Activated CD8-positive, alpha-beta T cell treated with anti-CD3 and anti-CD28 coated beads for 36 hours (primary cell): ENCODE data around the gene OR6X1. TPM values are rescaled to one million over a fixed set of nuclear protein-coding genes. Genes with fewer than 3 reads are reported as not detected.

ENCODE experiments used
- ATAC-seq: fragments of 200-7000 bp; cut with Tn5 transposase; one replicate; pipeline ENCODE4 v1.10.0; 2021; ENCODE audit warnings: mild to moderate bottlenecking, moderate library complexity
- CTCF ChIA-PET: fragments of 350-600 bp; sonication (Branson Sonifier 250); formaldehyde crosslinking; loops from one replicate; lab custom pipeline; 2021; ENCODE audit warnings: antibody characterized with exemption; lab: Charles Lee
- POLR2A ChIA-PET: fragments of 350-600 bp; sonication (Branson Sonifier 250); formaldehyde crosslinking; loops from one replicate; lab custom pipeline; 2021; ENCODE audit warnings: antibody characterized with exemption; lab: Charles Lee
- DNase-seq: peaks from one replicate; pipeline ENCODE4 v3.0.0-alpha.2; 2020
- H3K27ac Mint-ChIP-seq: one replicate; pipeline ENCODE4 v1.8.0; 2021; ENCODE audit warnings: mild to moderate bottlenecking, mixed read lengths
- H3K27me3 Mint-ChIP-seq: one replicate; pipeline ENCODE4 v1.8.0; 2021; ENCODE audit warnings: mixed read lengths
- H3K36me3 Mint-ChIP-seq: one replicate; pipeline ENCODE4 v1.8.0; 2021; ENCODE audit warnings: low read depth, mixed read lengths
- H3K4me1 Mint-ChIP-seq: one replicate; pipeline ENCODE4 v1.8.0; 2021; ENCODE audit warnings: low read depth, mixed read lengths
- H3K4me3 Mint-ChIP-seq: one replicate; pipeline ENCODE4 v1.8.0; 2021; ENCODE audit warnings: mild to moderate bottlenecking, moderate library complexity, mixed read lengths
- H3K9me3 Mint-ChIP-seq: one replicate; pipeline ENCODE4 v1.8.0; 2021; ENCODE audit warnings: mixed read lengths
- intact Hi-C: fragments of 100-400 bp; cut with micrococcal nuclease; formaldehyde crosslinking; loops from one replicate; pipeline ENCODE4 v1.10.0; 2022
- total RNA-seq, 2 experiments: library from RNA; stranded (reverse); gene quantifications; one replicate each; pipeline ENCODE4 v1.2.3, GENCODE V29; 2021
- TF ChIP-seq, protein P1 (sequence below): fragments of 200-600 bp; IDR thresholded peaks from one replicate; pipeline ENCODE4 v1.8.0; 2022; ENCODE audit warnings: antibody characterized with exemption, mild to moderate bottlenecking

The OR6X1 gene
- total RNA-seq, 2 experiments from 2014 or later: not detected

DNA sequence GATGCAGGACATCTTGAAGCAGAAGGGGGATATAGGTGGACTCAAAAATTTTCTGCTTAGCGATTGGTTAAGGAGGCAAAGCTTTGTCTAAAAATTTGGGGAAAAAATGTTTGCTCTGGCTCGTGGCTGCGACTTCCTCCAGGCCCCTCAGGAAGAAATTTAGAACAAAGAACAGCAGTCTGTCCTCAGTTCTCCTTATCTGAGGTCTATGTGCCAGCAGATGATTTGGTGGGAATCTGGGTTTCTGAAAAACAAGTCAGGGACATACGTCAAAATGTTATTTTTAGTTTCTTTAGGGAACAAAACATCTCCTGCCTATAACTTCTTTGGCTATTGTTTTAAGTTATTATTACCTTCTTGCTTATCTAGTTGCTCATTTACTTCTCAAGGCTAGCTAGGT is 43.8 kb upstream of the OR6X1 start:
- Mint-ChIP-seq H3K27ac (no peak overlapping the region), H3K27me3 (peaks cover 13% of the 10 kb centered on the region), H3K4me1 (no peaks in the 10 kb centered on the region), H3K9me3 (no peaks in the 10 kb centered on the region), H3K4me3 (no peak overlapping the region), H3K36me3 (no peaks in the 10 kb centered on the region)
- TF ChIP-seq, protein P1, sequence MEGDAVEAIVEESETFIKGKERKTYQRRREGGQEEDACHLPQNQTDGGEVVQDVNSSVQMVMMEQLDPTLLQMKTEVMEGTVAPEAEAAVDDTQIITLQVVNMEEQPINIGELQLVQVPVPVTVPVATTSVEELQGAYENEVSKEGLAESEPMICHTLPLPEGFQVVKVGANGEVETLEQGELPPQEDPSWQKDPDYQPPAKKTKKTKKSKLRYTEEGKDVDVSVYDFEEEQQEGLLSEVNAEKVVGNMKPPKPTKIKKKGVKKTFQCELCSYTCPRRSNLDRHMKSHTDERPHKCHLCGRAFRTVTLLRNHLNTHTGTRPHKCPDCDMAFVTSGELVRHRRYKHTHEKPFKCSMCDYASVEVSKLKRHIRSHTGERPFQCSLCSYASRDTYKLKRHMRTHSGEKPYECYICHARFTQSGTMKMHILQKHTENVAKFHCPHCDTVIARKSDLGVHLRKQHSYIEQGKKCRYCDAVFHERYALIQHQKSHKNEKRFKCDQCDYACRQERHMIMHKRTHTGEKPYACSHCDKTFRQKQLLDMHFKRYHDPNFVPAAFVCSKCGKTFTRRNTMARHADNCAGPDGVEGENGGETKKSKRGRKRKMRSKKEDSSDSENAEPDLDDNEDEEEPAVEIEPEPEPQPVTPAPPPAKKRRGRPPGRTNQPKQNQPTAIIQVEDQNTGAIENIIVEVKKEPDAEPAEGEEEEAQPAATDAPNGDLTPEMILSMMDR: no peak
- ATAC-seq (no peak), DNase-seq (no peak)
- ChIA-PET CTCF (no interaction called here), POLR2A (no interaction called here)
- intact Hi-C loops: no loop called here

DNA sequence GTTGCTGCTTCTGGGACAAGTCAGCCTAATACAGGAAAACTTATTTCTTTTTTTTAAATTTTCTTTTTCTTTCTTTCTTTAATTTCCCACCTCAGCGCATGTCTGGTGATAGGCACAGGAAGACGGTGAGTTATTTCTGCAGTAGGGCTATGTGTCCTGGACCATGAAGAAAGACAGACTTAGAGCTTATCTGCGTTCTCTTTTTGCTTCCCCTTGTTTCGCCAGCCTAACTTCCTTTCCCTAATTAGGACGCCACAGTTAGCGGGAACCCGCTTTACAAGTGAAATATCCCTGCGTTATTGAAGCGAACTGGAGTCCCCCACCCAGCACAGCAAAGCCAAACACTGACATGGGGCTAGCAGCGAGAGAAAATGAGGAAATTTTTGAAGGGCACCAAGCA is 43.2 kb upstream of the OR6X1 start:
- ChIA-PET CTCF (no interaction called here), POLR2A (no interaction called here)
- TF ChIP-seq, protein P1: no peak
- no peak for ATAC-seq
- no peak overlapping the region for H3K27ac Mint-ChIP-seq
- H3K27me3 Mint-ChIP-seq: peaks cover 13% of the 10 kb centered on the region
- DNase-seq: no peak
- no peaks in the 10 kb centered on the region for H3K36me3 Mint-ChIP-seq
- no peaks in the 10 kb centered on the region for H3K4me1 Mint-ChIP-seq
- no peaks in the 10 kb centered on the region for H3K9me3 Mint-ChIP-seq
- intact Hi-C loops: no loop called here
- H3K4me3 Mint-ChIP-seq: no peak overlapping the region

DNA sequence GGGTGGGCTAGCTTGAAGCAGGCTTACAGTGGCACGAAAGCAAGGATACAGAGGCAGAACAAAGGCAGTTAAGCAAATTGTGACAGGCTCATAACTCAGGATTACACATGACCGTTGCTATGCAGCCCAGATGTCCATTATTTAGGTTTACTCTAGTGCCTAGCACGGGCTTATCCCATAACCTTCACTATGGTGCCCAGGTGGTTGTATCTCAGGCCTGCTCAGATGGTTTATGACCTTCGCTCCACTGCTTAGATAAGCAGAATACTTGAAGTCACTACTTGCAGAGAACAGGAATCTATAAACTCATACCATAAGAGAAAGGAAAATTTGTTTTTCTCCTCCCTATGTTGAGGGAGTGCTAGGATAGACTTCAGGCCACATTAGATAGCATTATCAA is 42.8 kb upstream of the OR6X1 start:
- ATAC-seq (no peak), DNase-seq (no peak)
- TF ChIP-seq, protein P1: no peak
- peaks cover 13% of the 10 kb centered on the region for H3K27me3 Mint-ChIP-seq
- no peaks in the 10 kb centered on the region for H3K4me1 Mint-ChIP-seq
- H3K4me3 Mint-ChIP-seq: no peak overlapping the region
- ChIA-PET CTCF (no interaction called here), POLR2A (no interaction called here)
- H3K36me3 Mint-ChIP-seq: no peaks in the 10 kb centered on the region
- no peaks in the 10 kb centered on the region for H3K9me3 Mint-ChIP-seq
- intact Hi-C loops: no loop called here
- no peak overlapping the region for H3K27ac Mint-ChIP-seq

DNA sequence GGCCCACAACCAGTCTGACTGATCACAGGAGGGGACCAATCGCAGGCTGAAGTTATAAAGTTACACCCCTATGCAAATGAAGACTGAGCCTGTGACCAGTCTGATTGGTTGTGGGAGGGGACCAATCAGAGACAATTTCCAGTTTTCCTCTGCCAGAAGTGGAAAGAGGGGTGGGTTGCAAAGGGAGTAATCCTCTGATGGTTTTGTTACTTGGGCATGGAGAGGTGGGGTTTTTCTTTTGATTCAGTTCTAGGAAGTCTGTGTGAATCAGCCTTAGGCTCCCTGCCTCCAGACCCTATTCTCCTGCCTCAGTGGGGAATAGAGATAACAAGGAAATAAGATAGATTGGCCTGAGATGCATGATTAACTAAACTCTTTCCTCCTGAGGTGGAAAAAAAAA is 41.9 kb upstream of the OR6X1 start:
- TF ChIP-seq, protein P1: no peak
- H3K4me1 Mint-ChIP-seq: no peaks in the 10 kb centered on the region
- ChIA-PET CTCF (interaction anchor here (1.2 kb wide), 1 partner anchor 23 kb away, joined by 4 read pairs; no protein-coding TSS in a partner anchor), POLR2A (no interaction called here)
- ATAC-seq: no peak
- H3K4me3 Mint-ChIP-seq: no peak overlapping the region
- intact Hi-C loops: no loop called here
- DNase-seq: no peak
- no peaks in the 10 kb centered on the region for H3K36me3 Mint-ChIP-seq
- peaks cover 12% of the 10 kb centered on the region for H3K27me3 Mint-ChIP-seq
- H3K27ac Mint-ChIP-seq: no peak overlapping the region
- no peaks in the 10 kb centered on the region for H3K9me3 Mint-ChIP-seq

DNA sequence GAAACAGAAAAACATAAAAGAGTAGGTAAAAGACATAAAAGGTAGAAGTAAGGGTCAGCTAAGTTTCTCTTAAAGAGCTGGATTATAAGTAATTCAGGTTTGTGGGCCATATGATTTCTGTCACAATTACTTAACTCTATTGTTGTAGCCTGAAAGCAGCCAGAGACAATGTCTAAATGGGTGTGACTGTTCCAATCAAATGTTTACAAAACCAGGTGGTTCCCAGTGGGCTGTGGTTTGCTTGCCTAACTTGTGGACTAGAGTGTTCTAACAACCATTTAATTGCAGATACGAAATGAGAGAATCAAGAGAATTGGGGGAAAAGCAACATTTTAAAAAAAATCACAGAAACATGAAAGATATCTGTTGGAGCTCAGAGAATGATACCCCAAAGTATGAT is 29.2 kb upstream of the OR6X1 start:
- intact Hi-C loops: no loop called here
- no peaks in the 10 kb centered on the region for H3K36me3 Mint-ChIP-seq
- POLR2A ChIA-PET: no interaction called here
- DNase-seq: no peak
- H3K4me3 Mint-ChIP-seq: no peak overlapping the region
- CTCF ChIA-PET: no interaction called here
- no peak overlapping the region for H3K27ac Mint-ChIP-seq
- TF ChIP-seq, protein P1: no peak
- H3K9me3 Mint-ChIP-seq: no peaks in the 10 kb centered on the region
- ATAC-seq: no peak
- no peaks in the 10 kb centered on the region for H3K4me1 Mint-ChIP-seq
- peaks cover 11% of the 10 kb centered on the region for H3K27me3 Mint-ChIP-seq
